A549 (cell line): Measurements from ENCODE around the gene TMEM165. TPM values are rescaled to one million over a fixed set of nuclear protein-coding genes. Genes with fewer than 3 reads are reported as not detected.

Source experiments
- ATAC-seq, 2 experiments: fragments of 200-7000 bp in 1 of 2; fragments of >200 bp in 1 of 2; cut with Nextera tagmentation in 1 of 2; cut with Tn5 transposase in 1 of 2; 3 replicates each; pipeline versions ENCODE4 v1.8.0 to v1.9.1; 2018 to 2020; ENCODE audit warnings: mild to moderate bottlenecking in 1 of 2, moderate library complexity in 1 of 2
- CTCF ChIA-PET: fragments of 300-600 bp; sonication (Branson Sonifier 250); formaldehyde crosslinking; extraction: SDS; loops from one replicate; lab custom pipeline; 2021; ENCODE audit warnings: antibody characterized with exemption, inconsistent platforms; lab: Yijun Ruan, JAX
- POLR2A ChIA-PET: fragments of 350-600 bp; formaldehyde crosslinking; extraction: SDS; loops from one replicate; lab custom pipeline; 2021; ENCODE audit warnings: antibody characterized with exemption, inconsistent platforms; lab: Yijun Ruan, JAX
- DNase-seq, 2 experiments: peaks; one replicate each; pipeline versions ENCODE4 v3.0.0 to v3.0.0-alpha.2; 2011 to 2016; ENCODE audit warnings: low read depth in 1 of 2, low spot score in 1 of 2
- FAIRE-seq: peaks from 2 replicates; lab custom pipeline; 2011; peaks lifted over from hg19 to GRCh38; lab: Jason Lieb, UNC
- H3K27ac ChIP-seq, 2 experiments: fragments of >200 bp; sonication (Bioruptor Twin); formaldehyde crosslinking; 3 replicates each; pipeline ENCODE4 v1.5.1; 2016 to 2017
- H3K4me1 ChIP-seq: fragments of >200 bp; sonication (Bioruptor Twin); formaldehyde crosslinking; 3 replicates; pipeline ENCODE4 v1.6.1; 2016
- H3K4me2 ChIP-seq: fragments of >200 bp; sonication (Bioruptor Twin); formaldehyde crosslinking; 3 replicates; pipeline ENCODE4 v1.6.1; 2016
- H3K4me3 ChIP-seq: fragments of >200 bp; sonication (Bioruptor Twin); formaldehyde crosslinking; 3 replicates; pipeline ENCODE4 v1.5.1; 2016
- H3K9me3 ChIP-seq: fragments of >200 bp; sonication (Bioruptor Twin); formaldehyde crosslinking; 3 replicates; pipeline ENCODE4 v1.6.1; 2016
- CHD4 ChIP-seq: fragments of 200-600 bp; sonication (generic); IDR thresholded peaks from 2 replicates; pipeline ENCODE4 v1.6.1; 2016; ENCODE audit warnings: antibody characterized with exemption, mild to moderate bottlenecking, borderline replicate concordance
- E2F6 ChIP-seq: IDR thresholded peaks from 2 replicates; pipeline ENCODE4 v1.6.1; 2012; ENCODE audit warnings: low read depth, borderline replicate concordance
- FOSB ChIP-seq: fragments of 250-450 bp; sonication (Bioruptor Pico); IDR thresholded peaks from 2 replicates; pipeline ENCODE4 v1.5.0; 2020; ENCODE audit warnings: mild to moderate bottlenecking, moderate library complexity
- GATA3 ChIP-seq: IDR thresholded peaks from 2 replicates; pipeline ENCODE4 v1.6.1; 2012; ENCODE audit warnings: borderline replicate concordance
- HDAC2 ChIP-seq: fragments of 200-600 bp; sonication (generic); IDR thresholded peaks from 2 replicates; pipeline ENCODE4 v1.6.1; 2016
- HES2 ChIP-seq: fragments of >200 bp; sonication (Bioruptor Twin); formaldehyde crosslinking; IDR thresholded peaks from 2 replicates; pipeline ENCODE4 v1.6.1; 2016
- HOXB5 ChIP-seq: fragments of 250-450 bp; sonication (Bioruptor Pico); IDR thresholded peaks from 2 replicates; pipeline ENCODE4 v1.5.0; 2020; ENCODE audit warnings: mild to moderate bottlenecking, moderate library complexity
- MAFK ChIP-seq: fragments of 450-650 bp; IDR thresholded peaks from 2 replicates; pipeline ENCODE4 v1.6.1; 2014; ENCODE audit not compliant: partially characterized antibody
- MAZ ChIP-seq: fragments of 150-350 bp; IDR thresholded peaks from 2 replicates; pipeline ENCODE4 v1.6.1; 2014; ENCODE audit warnings: antibody characterized with exemption, low read depth, low read length, borderline replicate concordance
- PHF8 ChIP-seq: fragments of 200-600 bp; sonication (generic); IDR thresholded peaks from 2 replicates; pipeline ENCODE4 v1.6.1; 2016; ENCODE audit warnings: low read depth, mild to moderate bottlenecking, antibody characterized with exemption, moderate library complexity, borderline replicate concordance
- POLR2A ChIP-seq: IDR thresholded peaks from 2 replicates; pipeline ENCODE4 v1.6.1; 2012; ENCODE audit warnings: mild to moderate bottlenecking, low read length
- REST ChIP-seq: fragments of 200-600 bp; sonication (generic); IDR thresholded peaks from 2 replicates; pipeline ENCODE4 v1.6.1; 2016; ENCODE audit warnings: antibody characterized with exemption, mild to moderate bottlenecking, moderate library complexity
- SMC3 ChIP-seq: fragments of >200 bp; sonication (Bioruptor Twin); formaldehyde crosslinking; IDR thresholded peaks from 3 replicates; pipeline ENCODE4 v1.6.1; 2018; ENCODE audit warnings: inconsistent platforms
- TFCP2L1 ChIP-seq: fragments of 250-450 bp; sonication (Bioruptor Pico); IDR thresholded peaks from 2 replicates; pipeline ENCODE4 v1.5.0; 2021; ENCODE audit warnings: mild to moderate bottlenecking
- ZC3H11A ChIP-seq: fragments of 450-650 bp; IDR thresholded peaks from 2 replicates; pipeline ENCODE4 v1.6.1; 2014; ENCODE audit warnings: antibody characterized with exemption, mild to moderate bottlenecking
- ZFP36 ChIP-seq: fragments of 450-650 bp; IDR thresholded peaks from 2 replicates; pipeline ENCODE4 v1.6.1; 2014; ENCODE audit warnings: borderline replicate concordance; ENCODE audit not compliant: partially characterized antibody
- ZSCAN20 ChIP-seq: fragments of 250-450 bp; sonication (Bioruptor Pico); IDR thresholded peaks from 2 replicates; pipeline ENCODE4 v1.8.0; 2022; ENCODE audit warnings: mild to moderate bottlenecking, moderate library complexity
- WGBS: methylation state at CpG from one replicate; pipeline ENCODE4 v1.1.6; 2017; ENCODE audit errors: missing lambda C conversion rate; 5-methylcytosine and 5-hydroxymethylcytosine counted together
- polyA plus RNA-seq, 4 experiments: library from polyadenylated mRNA; depleted of rRNA in 3 of 4; stranded (reverse); fragments of >200 nt; fragmentation: RNase III in 1 of 4; extraction: RNeasy Plus Mini Kit Qiagen cat#74134 plus additional on column Dnase treatment in 1 of 4; gene quantifications; 2 replicates in 3 of 4; 3 replicates in 1 of 4; pipeline ENCODE4 v1.2.3, GENCODE V29; 2011 to 2017
- TF ChIP-seq, protein P1 (sequence below): fragments of >200 bp; sonication (Bioruptor Twin); formaldehyde crosslinking; IDR thresholded peaks from 3 replicates; pipeline ENCODE4 v1.5.1; 2016
- TF ChIP-seq, protein P2 (sequence below): fragments of 450-650 bp; IDR thresholded peaks from 2 replicates; pipeline ENCODE4 v1.6.1; 2014; ENCODE audit warnings: antibody characterized with exemption

Gene TMEM165
- polyA plus RNA-seq, 2 of the 4 experiments (the other 2 are of a cell fraction), result 52.6 to 83.5 TPM

GRCh38 chr4:55447831-55448230, 52.1 kb downstream of the TMEM165 start:
- H3K4me2 ChIP-seq, result no peak overlapping the region
- ATAC-seq (no peak), FAIRE-seq (no peak), DNase-seq (no peak)
- TF ChIP-seq ZSCAN20 (CRISPR knock-in tag) (no peak), HES2 (no peak), FOSB (CRISPR knock-in tag) (no peak), HDAC2 (no peak), SMC3 (no peak), ZFP36 (no peak)
- H3K27ac ChIP-seq, result no peak overlapping the region
- no peaks in the 10 kb centered on the region for H3K9me3 ChIP-seq
- H3K4me1 ChIP-seq, result no peaks in the 10 kb centered on the region
- H3K4me3 ChIP-seq, result no peak overlapping the region
- CTCF ChIA-PET, result no interaction called here
- 88% methylated on average over 1 of the region's 1 CpG for WGBS
- POLR2A ChIA-PET, result no interaction called here

- H3K9me3 ChIP-seq, result no peaks in the 10 kb centered on the region
- POLR2A ChIA-PET, result no interaction called here
- 77% methylated on average over 8 of the region's 8 CpGs for WGBS
- DNase-seq, result no peak
- no peak for FAIRE-seq
- H3K4me2 ChIP-seq, result no peak overlapping the region
- no peaks in the 10 kb centered on the region for H3K4me1 ChIP-seq
- H3K4me3 ChIP-seq, result no peak overlapping the region
- no peak for TF ChIP-seq GATA3
- no peak for TF ChIP-seq HOXB5 (CRISPR knock-in tag)
- no peak for TF ChIP-seq CHD4
- TF ChIP-seq E2F6, result no peak
- TF ChIP-seq, protein P1, sequence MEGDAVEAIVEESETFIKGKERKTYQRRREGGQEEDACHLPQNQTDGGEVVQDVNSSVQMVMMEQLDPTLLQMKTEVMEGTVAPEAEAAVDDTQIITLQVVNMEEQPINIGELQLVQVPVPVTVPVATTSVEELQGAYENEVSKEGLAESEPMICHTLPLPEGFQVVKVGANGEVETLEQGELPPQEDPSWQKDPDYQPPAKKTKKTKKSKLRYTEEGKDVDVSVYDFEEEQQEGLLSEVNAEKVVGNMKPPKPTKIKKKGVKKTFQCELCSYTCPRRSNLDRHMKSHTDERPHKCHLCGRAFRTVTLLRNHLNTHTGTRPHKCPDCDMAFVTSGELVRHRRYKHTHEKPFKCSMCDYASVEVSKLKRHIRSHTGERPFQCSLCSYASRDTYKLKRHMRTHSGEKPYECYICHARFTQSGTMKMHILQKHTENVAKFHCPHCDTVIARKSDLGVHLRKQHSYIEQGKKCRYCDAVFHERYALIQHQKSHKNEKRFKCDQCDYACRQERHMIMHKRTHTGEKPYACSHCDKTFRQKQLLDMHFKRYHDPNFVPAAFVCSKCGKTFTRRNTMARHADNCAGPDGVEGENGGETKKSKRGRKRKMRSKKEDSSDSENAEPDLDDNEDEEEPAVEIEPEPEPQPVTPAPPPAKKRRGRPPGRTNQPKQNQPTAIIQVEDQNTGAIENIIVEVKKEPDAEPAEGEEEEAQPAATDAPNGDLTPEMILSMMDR, result no peak
- TF ChIP-seq TFCP2L1 (CRISPR knock-in tag), result no peak
- TF ChIP-seq REST, result no peak
- TF ChIP-seq, protein P2, sequence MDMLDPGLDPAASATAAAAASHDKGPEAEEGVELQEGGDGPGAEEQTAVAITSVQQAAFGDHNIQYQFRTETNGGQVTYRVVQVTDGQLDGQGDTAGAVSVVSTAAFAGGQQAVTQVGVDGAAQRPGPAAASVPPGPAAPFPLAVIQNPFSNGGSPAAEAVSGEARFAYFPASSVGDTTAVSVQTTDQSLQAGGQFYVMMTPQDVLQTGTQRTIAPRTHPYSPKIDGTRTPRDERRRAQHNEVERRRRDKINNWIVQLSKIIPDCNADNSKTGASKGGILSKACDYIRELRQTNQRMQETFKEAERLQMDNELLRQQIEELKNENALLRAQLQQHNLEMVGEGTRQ, result no peak
- no peak for TF ChIP-seq MAFK
- no peak for TF ChIP-seq MAZ
- no peak for TF ChIP-seq PHF8
- no peak for TF ChIP-seq ZC3H11A
- no peak for TF ChIP-seq POLR2A
- no peak overlapping the region for H3K27ac ChIP-seq
- ATAC-seq, result no peak
- CTCF ChIA-PET, result no interaction called here
Measured at GRCh38 chr4:55450566-55450965, 54.8 kb downstream of the TMEM165 start.
